A549 treated with DMSO at 1 μM for 4 hours (cell line): ENCODE data around the gene MAP3K8. TPM values are rescaled to one million over a fixed set of nuclear protein-coding genes. Genes with fewer than 3 reads are reported as not detected.

Experiments
- total RNA-seq: library from RNA; stranded (reverse); fragments of 200-300 nt; extraction: Qiagen RNA extraction; gene quantifications from 5 replicates; pipeline ENCODE4 v1.2.3, GENCODE V29; 2022; ENCODE audit warnings: low read depth

MAP3K8 gene
- 16.1 to 18.2 TPM (median 16.8 TPM) in 5 replicates for total RNA-seq

GRCh38 chr10:30433730-30434272, at the start of gene MAP3K8:
Gene MAP3K8 (plus strand): TSS chr10:30434184. CDS start chr10:30438939, 4,755 bp downstream.

Other genes starting within 250 kb of the MAP3K8 start
- 19.5 to 32.8 TPM (median 27.1 TPM) in 5 replicates for gene MTPAP, start 84.9 kb upstream of the MAP3K8 start, total RNA-seq
- not detected in 5 replicates for gene LYZL2, start 195.6 kb downstream of the MAP3K8 start, total RNA-seq